Endothelial cell of umbilical vein (primary cell): ENCODE results near the gene ARMS2.

Source experiments
- CTCF ChIP-seq, 2 donors: IDR thresholded peaks; 1 replicate in 1 of 2; 2 replicates in 1 of 2; pipeline ENCODE4 v1.5.1; 2011; ENCODE audit warnings: low read length in 2 of 2, mild to moderate bottlenecking in 2 of 2, moderate library complexity in 2 of 2, control low read depth in 1 of 2, inconsistent platforms in 1 of 2, low read depth in 1 of 2; ENCODE audit not compliant: insufficient read depth in 1 of 2; ENCODE audit errors: extremely low read depth in 1 of 2
- EZH2 ChIP-seq: IDR thresholded peaks from 2 replicates; pipeline ENCODE4 v1.6.1; 2012; ENCODE audit warnings: borderline replicate concordance, low read depth, mild to moderate bottlenecking, moderate library complexity, low read length, inconsistent platforms; ENCODE audit not compliant: severe bottlenecking
- MAX ChIP-seq: IDR thresholded peaks from 2 replicates; pipeline ENCODE4 v1.6.1; 2011; ENCODE audit not compliant: insufficient read depth, insufficient read length
- MYC ChIP-seq: IDR thresholded peaks from one replicate; pipeline ENCODE4 v1.6.1; 2011; ENCODE audit warnings: mild to moderate bottlenecking, low read depth, low read length
- POLR2A ChIP-seq: IDR thresholded peaks from 2 replicates; pipeline ENCODE4 v1.6.1; 2012; ENCODE audit warnings: low read depth, mild to moderate bottlenecking, control low read depth, low read length
- POLR2AphosphoS5 ChIP-seq: IDR thresholded peaks from 2 replicates; pipeline ENCODE4 v1.6.1; 2012; ENCODE audit warnings: low read depth, mild to moderate bottlenecking, control low read depth, low read length, moderate library complexity; ENCODE audit not compliant: insufficient read depth

- TF ChIP-seq CTCF (IDR thresholded peaks at IDR 0.05; ENCODE audit: extremely low read depth in 1 of 2, insufficient read depth in 1 of 2, low read depth in 1 of 2, low read length in 2 of 2) (no peak), MYC (no peak), POLR2A (no peak), MAX (no peak), EZH2 (no peak), POLR2AphosphoS5 (no peak)
Measured at GRCh38 chr10:122473116-122473515, 18.7 kb downstream of the ARMS2 start.
